GM23338 (cell line): ENCODE data around the gene TGIF1. TPM values are rescaled to one million over a fixed set of nuclear protein-coding genes. Genes with fewer than 3 reads are reported as not detected.

Experiments
- ATAC-seq: fragments of 200-7000 bp; cut with Tn5 transposase; 3 replicates; pipeline ENCODE4 v1.9.1; 2020
- DNase-seq: peaks from one replicate; pipeline ENCODE4 v3.0.0-alpha.2; 2015; ENCODE audit warnings: low spot score
- H2AFZ ChIP-seq: fragments of 200-600 bp; sonication (generic); 2 replicates; pipeline ENCODE4 v1.8.0; 2016; ENCODE audit warnings: antibody characterized with exemption, mild to moderate bottlenecking, moderate library complexity
- H3F3A ChIP-seq: fragments of 200-600 bp; sonication (generic); replicated peaks from 2 replicates; pipeline ENCODE4 v1.8.0; 2017; ENCODE audit warnings: antibody characterized with exemption, mixed run types, low read depth
- H3K27ac ChIP-seq: fragments of 200-600 bp; sonication (generic); 2 replicates; pipeline ENCODE4 v1.6.1; 2016; ENCODE audit warnings: low read depth
- H3K27me3 ChIP-seq: fragments of 200-600 bp; sonication (generic); 2 replicates; pipeline ENCODE4 v1.8.0; 2016; ENCODE audit warnings: mild to moderate bottlenecking, mixed run types, moderate library complexity; ENCODE audit not compliant: insufficient read depth
- H3K36me3 ChIP-seq: fragments of 200-600 bp; sonication (generic); 2 replicates; pipeline ENCODE4 v1.8.0; 2016; ENCODE audit warnings: mild to moderate bottlenecking; ENCODE audit not compliant: insufficient read depth
- H3K4me1 ChIP-seq: fragments of 200-600 bp; sonication (generic); 2 replicates; pipeline ENCODE4 v1.8.0; 2016; ENCODE audit warnings: mild to moderate bottlenecking, moderate library complexity; ENCODE audit not compliant: insufficient read depth
- H3K4me2 ChIP-seq: fragments of 200-600 bp; sonication (generic); 2 replicates; pipeline ENCODE4 v1.7.1; 2017; ENCODE audit warnings: mixed run types
- H3K4me3 ChIP-seq: fragments of 200-600 bp; sonication (generic); 2 replicates; pipeline ENCODE4 v1.6.1; 2016; ENCODE audit warnings: mixed run types
- H3K79me2 ChIP-seq: fragments of 200-600 bp; sonication (generic); replicated peaks from 2 replicates; pipeline ENCODE4 v1.8.0; 2017; ENCODE audit warnings: mild to moderate bottlenecking; ENCODE audit not compliant: insufficient read depth
- H3K9me2 ChIP-seq: fragments of 200-600 bp; sonication (generic); 2 replicates; pipeline ENCODE4 v1.8.0; 2017; ENCODE audit not compliant: insufficient read depth
- H4K20me1 ChIP-seq: fragments of 200-600 bp; sonication (generic); replicated peaks from 2 replicates; pipeline ENCODE4 v1.8.0; 2017; ENCODE audit warnings: mild to moderate bottlenecking; ENCODE audit not compliant: insufficient read depth
- H3K27ac Mint-ChIP-seq: 2 replicates; pipeline ENCODE4 v1.8.0; 2020; ENCODE audit warnings: inconsistent platforms, mild to moderate bottlenecking, moderate library complexity, mixed read lengths
- H3K27me3 Mint-ChIP-seq: 3 replicates; pipeline ENCODE4 v1.8.0; 2022; ENCODE audit warnings: low read depth, mild to moderate bottlenecking, moderate library complexity, mixed read lengths, inconsistent platforms; ENCODE audit not compliant: insufficient read depth, poor library complexity
- H3K36me3 Mint-ChIP-seq: 3 replicates; pipeline ENCODE4 v1.8.0; 2021; ENCODE audit warnings: low read depth, mild to moderate bottlenecking, inconsistent platforms, moderate library complexity, mixed read lengths
- H3K4me1 Mint-ChIP-seq: 3 replicates; pipeline ENCODE4 v1.8.0; 2020; ENCODE audit warnings: mild to moderate bottlenecking, inconsistent platforms, mixed read lengths
- H3K4me3 Mint-ChIP-seq: 3 replicates; pipeline ENCODE4 v1.8.0; 2021; ENCODE audit warnings: moderate library complexity, mild to moderate bottlenecking, inconsistent platforms, mixed read lengths
- H3K9me3 Mint-ChIP-seq: 3 replicates; pipeline ENCODE4 v1.8.0; 2020; ENCODE audit warnings: moderate library complexity, mild to moderate bottlenecking, inconsistent platforms, mixed read lengths
- CREB1 ChIP-seq: fragments of 250-450 bp; sonication (Bioruptor Pico); IDR thresholded peaks from 2 replicates; pipeline ENCODE4 v1.5.0; 2020; ENCODE audit warnings: low read depth, mild to moderate bottlenecking, moderate library complexity
- EZH2phosphoT487 ChIP-seq: fragments of 200-600 bp; sonication (generic); IDR thresholded peaks from one replicate; pipeline ENCODE4 v1.8.1; 2018; ENCODE audit warnings: antibody characterized with exemption; ENCODE audit not compliant: unreplicated experiment
- NANOG ChIP-seq: IDR thresholded peaks from 2 replicates; pipeline ENCODE4 v1.6.1; 2016; ENCODE audit warnings: antibody characterized with exemption, borderline replicate concordance
- STAT1 ChIP-seq: IDR thresholded peaks from one replicate; pipeline ENCODE4 v1.6.1; 2016; ENCODE audit warnings: antibody characterized with exemption; ENCODE audit not compliant: unreplicated experiment
- ZNF114 ChIP-seq: fragments of 250-450 bp; sonication (Bioruptor Pico); IDR thresholded peaks from 2 replicates; pipeline ENCODE4 v1.5.0; 2020; ENCODE audit warnings: mild to moderate bottlenecking, moderate library complexity
- ZNF331 ChIP-seq: fragments of 250-450 bp; sonication (Bioruptor Pico); IDR thresholded peaks from 2 replicates; pipeline ENCODE4 v1.5.0; 2020; ENCODE audit warnings: low read depth, mild to moderate bottlenecking, moderate library complexity
- polyA plus RNA-seq: library from polyadenylated mRNA; unstranded; fragments of >200 nt; fragmentation: Nextera tagmentation; extraction: Ambion mirVana; gene quantifications from 2 replicates; pipeline ENCODE4 v1.2.1, GENCODE V29; 2016
- total RNA-seq: library from RNA; depleted of rRNA; stranded (reverse); fragments of >200 nt; shearing (Covaris generic); gene quantifications from 2 replicates; pipeline ENCODE4 v1.2.3, GENCODE V29; 2014
- TF ChIP-seq, protein P1 (sequence below): IDR thresholded peaks from 2 replicates; pipeline ENCODE4 v1.6.1; 2016; ENCODE audit warnings: antibody characterized with exemption
- TF ChIP-seq, protein P2 (sequence below): fragments of 250-450 bp; sonication (Bioruptor Pico); IDR thresholded peaks from 2 replicates; pipeline ENCODE4 v1.5.0; 2020; ENCODE audit warnings: mild to moderate bottlenecking, moderate library complexity
- TF ChIP-seq, protein P3 (sequence below), 2 experiments: fragments of 200-600 bp in 1 of 2; sonication (generic) in 1 of 2; conservative IDR thresholded peaks; 2 replicates each; pipeline versions ENCODE4 v1.5.1 to v1.6.1; 2016 to 2017; ENCODE audit warnings: antibody characterized with exemption in 2 of 2, low read depth in 2 of 2, mild to moderate bottlenecking in 2 of 2, moderate library complexity in 1 of 2

TGIF1 gene
- total and polyA plus RNA-seq, 2 experiments from 2014 or later: 294 to 316 TPM

- TF ChIP-seq, protein P1, sequence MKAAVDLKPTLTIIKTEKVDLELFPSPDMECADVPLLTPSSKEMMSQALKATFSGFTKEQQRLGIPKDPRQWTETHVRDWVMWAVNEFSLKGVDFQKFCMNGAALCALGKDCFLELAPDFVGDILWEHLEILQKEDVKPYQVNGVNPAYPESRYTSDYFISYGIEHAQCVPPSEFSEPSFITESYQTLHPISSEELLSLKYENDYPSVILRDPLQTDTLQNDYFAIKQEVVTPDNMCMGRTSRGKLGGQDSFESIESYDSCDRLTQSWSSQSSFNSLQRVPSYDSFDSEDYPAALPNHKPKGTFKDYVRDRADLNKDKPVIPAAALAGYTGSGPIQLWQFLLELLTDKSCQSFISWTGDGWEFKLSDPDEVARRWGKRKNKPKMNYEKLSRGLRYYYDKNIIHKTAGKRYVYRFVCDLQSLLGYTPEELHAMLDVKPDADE: no peak
- TF ChIP-seq STAT1 (no peak), ZNF331 (no peak)
Measured at GRCh38 chr18:3405713-3406112, 44.3 kb upstream of the TGIF1 start (continued).

DNA sequence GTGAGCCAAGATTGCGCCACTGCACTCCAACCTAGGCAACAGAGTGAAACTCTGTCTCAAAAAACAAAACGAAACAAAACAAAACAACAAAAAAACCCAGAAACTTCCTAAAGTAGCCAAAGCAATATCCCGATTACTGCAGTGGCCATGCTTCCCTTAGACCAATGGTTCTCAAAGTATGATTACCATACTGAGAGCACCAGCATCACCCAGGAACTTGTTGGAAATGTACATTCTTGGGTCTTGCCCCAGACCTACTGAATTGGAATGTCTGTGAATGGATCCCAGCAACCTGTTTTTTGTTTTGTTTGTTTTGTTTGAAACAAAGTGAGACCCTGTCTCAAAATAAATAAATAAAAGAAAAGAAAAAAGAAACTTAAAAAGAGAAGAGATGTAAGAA, 41.9 kb upstream of the TGIF1 start:
- H3F3A ChIP-seq: no peaks in the 10 kb centered on the region
- no peaks in the 10 kb centered on the region for H4K20me1 ChIP-seq
- no peak overlapping the region for H2AFZ ChIP-seq
- H3K27me3 ChIP-seq: no peaks in the 10 kb centered on the region
- no peak for DNase-seq
- TF ChIP-seq, protein P2, sequence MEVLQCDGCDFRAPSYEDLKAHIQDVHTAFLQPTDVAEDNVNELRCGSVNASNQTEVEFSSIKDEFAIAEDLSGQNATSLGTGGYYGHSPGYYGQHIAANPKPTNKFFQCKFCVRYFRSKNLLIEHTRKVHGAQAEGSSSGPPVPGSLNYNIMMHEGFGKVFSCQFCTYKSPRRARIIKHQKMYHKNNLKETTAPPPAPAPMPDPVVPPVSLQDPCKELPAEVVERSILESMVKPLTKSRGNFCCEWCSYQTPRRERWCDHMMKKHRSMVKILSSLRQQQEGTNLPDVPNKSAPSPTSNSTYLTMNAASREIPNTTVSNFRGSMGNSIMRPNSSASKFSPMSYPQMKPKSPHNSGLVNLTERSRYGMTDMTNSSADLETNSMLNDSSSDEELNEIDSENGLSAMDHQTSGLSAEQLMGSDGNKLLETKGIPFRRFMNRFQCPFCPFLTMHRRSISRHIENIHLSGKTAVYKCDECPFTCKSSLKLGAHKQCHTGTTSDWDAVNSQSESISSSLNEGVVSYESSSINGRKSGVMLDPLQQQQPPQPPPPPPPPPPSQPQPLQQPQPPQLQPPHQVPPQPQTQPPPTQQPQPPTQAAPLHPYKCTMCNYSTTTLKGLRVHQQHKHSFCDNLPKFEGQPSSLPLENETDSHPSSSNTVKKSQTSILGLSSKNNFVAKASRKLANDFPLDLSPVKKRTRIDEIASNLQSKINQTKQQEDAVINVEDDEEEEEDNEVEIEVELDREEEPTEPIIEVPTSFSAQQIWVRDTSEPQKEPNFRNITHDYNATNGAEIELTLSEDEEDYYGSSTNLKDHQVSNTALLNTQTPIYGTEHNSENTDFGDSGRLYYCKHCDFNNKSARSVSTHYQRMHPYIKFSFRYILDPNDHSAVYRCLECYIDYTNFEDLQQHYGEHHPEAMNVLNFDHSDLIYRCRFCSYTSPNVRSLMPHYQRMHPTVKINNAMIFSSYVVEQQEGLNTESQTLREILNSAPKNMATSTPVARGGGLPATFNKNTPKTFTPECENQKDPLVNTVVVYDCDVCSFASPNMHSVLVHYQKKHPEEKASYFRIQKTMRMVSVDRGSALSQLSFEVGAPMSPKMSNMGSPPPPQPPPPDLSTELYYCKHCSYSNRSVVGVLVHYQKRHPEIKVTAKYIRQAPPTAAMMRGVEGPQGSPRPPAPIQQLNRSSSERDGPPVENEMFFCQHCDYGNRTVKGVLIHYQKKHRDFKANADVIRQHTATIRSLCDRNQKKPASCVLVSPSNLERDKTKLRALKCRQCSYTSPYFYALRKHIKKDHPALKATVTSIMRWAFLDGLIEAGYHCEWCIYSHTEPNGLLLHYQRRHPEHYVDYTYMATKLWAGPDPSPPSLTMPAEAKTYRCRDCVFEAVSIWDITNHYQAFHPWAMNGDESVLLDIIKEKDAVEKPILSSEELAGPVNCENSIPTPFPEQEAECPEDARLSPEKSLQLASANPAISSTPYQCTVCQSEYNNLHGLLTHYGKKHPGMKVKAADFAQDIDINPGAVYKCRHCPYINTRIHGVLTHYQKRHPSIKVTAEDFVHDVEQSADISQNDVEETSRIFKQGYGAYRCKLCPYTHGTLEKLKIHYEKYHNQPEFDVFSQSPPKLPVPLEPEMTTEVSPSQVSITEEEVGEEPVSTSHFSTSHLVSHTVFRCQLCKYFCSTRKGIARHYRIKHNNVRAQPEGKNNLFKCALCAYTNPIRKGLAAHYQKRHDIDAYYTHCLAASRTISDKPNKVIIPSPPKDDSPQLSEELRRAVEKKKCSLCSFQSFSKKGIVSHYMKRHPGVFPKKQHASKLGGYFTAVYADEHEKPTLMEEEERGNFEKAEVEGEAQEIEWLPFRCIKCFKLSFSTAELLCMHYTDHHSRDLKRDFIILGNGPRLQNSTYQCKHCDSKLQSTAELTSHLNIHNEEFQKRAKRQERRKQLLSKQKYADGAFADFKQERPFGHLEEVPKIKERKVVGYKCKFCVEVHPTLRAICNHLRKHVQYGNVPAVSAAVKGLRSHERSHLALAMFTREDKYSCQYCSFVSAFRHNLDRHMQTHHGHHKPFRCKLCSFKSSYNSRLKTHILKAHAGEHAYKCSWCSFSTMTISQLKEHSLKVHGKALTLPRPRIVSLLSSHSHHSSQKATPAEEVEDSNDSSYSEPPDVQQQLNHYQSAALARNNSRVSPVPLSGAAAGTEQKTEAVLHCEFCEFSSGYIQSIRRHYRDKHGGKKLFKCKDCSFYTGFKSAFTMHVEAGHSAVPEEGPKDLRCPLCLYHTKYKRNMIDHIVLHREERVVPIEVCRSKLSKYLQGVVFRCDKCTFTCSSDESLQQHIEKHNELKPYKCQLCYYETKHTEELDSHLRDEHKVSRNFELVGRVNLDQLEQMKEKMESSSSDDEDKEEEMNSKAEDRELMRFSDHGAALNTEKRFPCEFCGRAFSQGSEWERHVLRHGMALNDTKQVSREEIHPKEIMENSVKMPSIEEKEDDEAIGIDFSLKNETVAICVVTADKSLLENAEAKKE: no peak
- TF ChIP-seq ZNF331 (no peak), ZNF114 (no peak), STAT1 (no peak), EZH2phosphoT487 (no peak), CREB1 (CRISPR knock-in tag) (no peak), NANOG (no peak)
- TF ChIP-seq, protein P3, sequence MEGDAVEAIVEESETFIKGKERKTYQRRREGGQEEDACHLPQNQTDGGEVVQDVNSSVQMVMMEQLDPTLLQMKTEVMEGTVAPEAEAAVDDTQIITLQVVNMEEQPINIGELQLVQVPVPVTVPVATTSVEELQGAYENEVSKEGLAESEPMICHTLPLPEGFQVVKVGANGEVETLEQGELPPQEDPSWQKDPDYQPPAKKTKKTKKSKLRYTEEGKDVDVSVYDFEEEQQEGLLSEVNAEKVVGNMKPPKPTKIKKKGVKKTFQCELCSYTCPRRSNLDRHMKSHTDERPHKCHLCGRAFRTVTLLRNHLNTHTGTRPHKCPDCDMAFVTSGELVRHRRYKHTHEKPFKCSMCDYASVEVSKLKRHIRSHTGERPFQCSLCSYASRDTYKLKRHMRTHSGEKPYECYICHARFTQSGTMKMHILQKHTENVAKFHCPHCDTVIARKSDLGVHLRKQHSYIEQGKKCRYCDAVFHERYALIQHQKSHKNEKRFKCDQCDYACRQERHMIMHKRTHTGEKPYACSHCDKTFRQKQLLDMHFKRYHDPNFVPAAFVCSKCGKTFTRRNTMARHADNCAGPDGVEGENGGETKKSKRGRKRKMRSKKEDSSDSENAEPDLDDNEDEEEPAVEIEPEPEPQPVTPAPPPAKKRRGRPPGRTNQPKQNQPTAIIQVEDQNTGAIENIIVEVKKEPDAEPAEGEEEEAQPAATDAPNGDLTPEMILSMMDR (conservative IDR thresholded peaks at IDR 0.05; ENCODE audit: low read depth in 2 of 2): no peak
- H3K4me3 Mint-ChIP-seq: no peak overlapping the region
- peaks cover 15% of the 10 kb centered on the region for H3K4me1 ChIP-seq
- H3K79me2 ChIP-seq: no peaks in the 10 kb centered on the region
- no peaks in the 10 kb centered on the region for H3K36me3 ChIP-seq
- no peak for ATAC-seq
- peaks cover 14% of the 10 kb centered on the region for H3K9me3 Mint-ChIP-seq
- no peak overlapping the region for H3K4me3 ChIP-seq
- H3K4me1 Mint-ChIP-seq: peaks cover 6% of the 10 kb centered on the region; the same call in 2 of the 3 replicates
- no peak overlapping the region for H3K4me2 ChIP-seq
- no peak overlapping the region for H3K27ac Mint-ChIP-seq
- H3K27me3 Mint-ChIP-seq: no peaks in the 10 kb centered on the region
- peaks cover 9% of the 10 kb centered on the region; the same call in 1 of the 3 replicates for H3K36me3 Mint-ChIP-seq
- no peaks in the 10 kb centered on the region for H3K9me2 ChIP-seq
- no peak overlapping the region for H3K27ac ChIP-seq
